Panc1 (cell line): Measurements from ENCODE around the gene ZFYVE16.
"Not testable (repeated sequence)": the region's sequence is repeated elsewhere in the genome, so short reads cannot be mapped to it uniquely, and the experiment has no call there.

Source experiments
- CTCF ChIP-seq: fragments of 450-650 bp; IDR thresholded peaks from 2 replicates; pipeline ENCODE4 v1.5.1; 2017; ENCODE audit warnings: mild to moderate bottlenecking
- POLR2AphosphoS5 ChIP-seq: IDR thresholded peaks from 2 replicates; pipeline ENCODE4 v1.6.1; 2012; ENCODE audit warnings: mild to moderate bottlenecking, low read depth, low read length, moderate library complexity
- SIN3A ChIP-seq: IDR thresholded peaks from 2 replicates; pipeline ENCODE4 v1.6.1; 2012; ENCODE audit warnings: low read depth, mild to moderate bottlenecking, low read length, moderate library complexity, borderline replicate concordance; ENCODE audit not compliant: insufficient read depth

GRCh38 chr5:80424365-80424764 lies 16.5 kb downstream of the ZFYVE16 start:
- not testable (repeated sequence) for TF ChIP-seq CTCF, POLR2AphosphoS5, SIN3A
